H9 (cell line): ENCODE data around the gene PDE4B. TPM values are rescaled to one million over a fixed set of nuclear protein-coding genes. Genes with fewer than 3 reads are reported as not detected.

Source experiments
- DNase-seq: peaks from one replicate; pipeline ENCODE4 v3.0.0-alpha.2; 2017
- H2AFZ ChIP-seq: one replicate; pipeline ENCODE4 v1.6.1; 2013; ENCODE audit warnings: mild to moderate bottlenecking, low read length, control low read depth, moderate library complexity
- H2AK5ac ChIP-seq: 2 replicates; pipeline ENCODE4 v1.6.1; 2013; ENCODE audit warnings: low read length, control low read depth, mixed read lengths; ENCODE audit not compliant: insufficient read length
- H2BK120ac ChIP-seq: one replicate; pipeline ENCODE4 v1.6.1; 2013; ENCODE audit warnings: low read depth, mild to moderate bottlenecking, low read length, control low read depth, inconsistent platforms; ENCODE audit not compliant: poor library complexity, severe bottlenecking
- H2BK12ac ChIP-seq: 2 replicates; pipeline ENCODE4 v1.6.1; 2013; ENCODE audit warnings: low read length, control low read depth, mixed read lengths, low read depth; ENCODE audit not compliant: insufficient read length
- H2BK15ac ChIP-seq: 2 replicates; pipeline ENCODE4 v1.6.1; 2013; ENCODE audit warnings: low read depth, low read length, control low read depth
- H2BK20ac ChIP-seq: one replicate; pipeline ENCODE4 v1.6.1; 2013; ENCODE audit warnings: low read depth, mild to moderate bottlenecking, low read length, control low read depth, inconsistent platforms; ENCODE audit not compliant: poor library complexity, severe bottlenecking
- H2BK5ac ChIP-seq: 2 replicates; pipeline ENCODE4 v1.6.1; 2013; ENCODE audit warnings: low read length, control low read depth, mixed read lengths; ENCODE audit not compliant: insufficient read length
- H3K14ac ChIP-seq: 2 replicates; pipeline ENCODE4 v1.6.1; 2013; ENCODE audit warnings: low read length, control low read depth; ENCODE audit not compliant: insufficient read depth
- H3K18ac ChIP-seq: 2 replicates; pipeline ENCODE4 v1.6.1; 2013; ENCODE audit warnings: low read depth, mild to moderate bottlenecking, mixed read lengths, low read length, control low read depth; ENCODE audit not compliant: insufficient read length
- H3K23ac ChIP-seq: 2 replicates; pipeline ENCODE4 v1.6.1; 2013; ENCODE audit warnings: low read length, control low read depth, mixed read lengths, low read depth; ENCODE audit not compliant: insufficient read length
- H3K23me2 ChIP-seq: 2 replicates; pipeline ENCODE4 v1.6.1; 2013; ENCODE audit warnings: low read depth, mild to moderate bottlenecking, mixed read lengths, low read length, control low read depth; ENCODE audit not compliant: insufficient read length, poor library complexity, severe bottlenecking
- H3K27ac ChIP-seq: 2 replicates; pipeline ENCODE4 v1.5.1; 2013; ENCODE audit warnings: low read length, control low read depth, mixed read lengths, low read depth; ENCODE audit not compliant: insufficient read length
- H3K27me3 ChIP-seq: 2 replicates; pipeline ENCODE4 v1.6.1; 2013; ENCODE audit warnings: low read length, control low read depth, inconsistent platforms; ENCODE audit not compliant: insufficient read depth
- H3K4ac ChIP-seq: 2 replicates; pipeline ENCODE4 v1.6.1; 2013; ENCODE audit warnings: low read depth, mild to moderate bottlenecking, control low read depth, inconsistent platforms, low read length, moderate library complexity
- H3K4me1 ChIP-seq: 2 replicates; pipeline ENCODE4 v1.6.1; 2013; ENCODE audit warnings: low read length, control low read depth, inconsistent platforms; ENCODE audit not compliant: insufficient read depth
- H3K4me2 ChIP-seq: 2 replicates; pipeline ENCODE4 v1.6.1; 2013; ENCODE audit warnings: low read length, control low read depth, mixed read lengths; ENCODE audit not compliant: insufficient read length, insufficient read depth
- H3K56ac ChIP-seq: 2 replicates; pipeline ENCODE4 v1.6.1; 2013; ENCODE audit warnings: low read depth, mild to moderate bottlenecking, mixed read lengths, low read length, control low read depth; ENCODE audit not compliant: insufficient read length
- H3K79me1 ChIP-seq: 2 replicates; pipeline ENCODE4 v1.6.1; 2013; ENCODE audit warnings: low read depth, mild to moderate bottlenecking, moderate library complexity, low read length, control low read depth, inconsistent platforms; ENCODE audit not compliant: insufficient read depth, poor library complexity, severe bottlenecking
- H3K79me2 ChIP-seq: 2 replicates; pipeline ENCODE4 v1.6.1; 2013; ENCODE audit warnings: low read length, control low read depth, inconsistent platforms; ENCODE audit not compliant: insufficient read depth
- H3K9ac ChIP-seq: 2 replicates; pipeline ENCODE4 v1.6.1; 2013; ENCODE audit warnings: low read length, control low read depth, mixed read lengths; ENCODE audit not compliant: insufficient read length; ENCODE audit errors: extremely low read depth
- H3K9me3 ChIP-seq: one replicate; pipeline ENCODE4 v1.6.1; 2013; ENCODE audit warnings: low read depth, low read length, inconsistent platforms; ENCODE audit not compliant: control insufficient read depth
- H3T11ph ChIP-seq: one replicate; pipeline ENCODE4 v1.6.1; 2013; ENCODE audit warnings: mild to moderate bottlenecking, low read length, control low read depth, inconsistent platforms
- H4K20me1 ChIP-seq: one replicate; pipeline ENCODE4 v1.6.1; 2013; ENCODE audit not compliant: control insufficient read depth, insufficient read length, insufficient read depth
- H4K5ac ChIP-seq: 2 replicates; pipeline ENCODE4 v1.6.1; 2013; ENCODE audit warnings: low read depth, mild to moderate bottlenecking, mixed read lengths, low read length, control low read depth; ENCODE audit not compliant: insufficient read length
- H4K8ac ChIP-seq: replicated peaks from 2 replicates; pipeline ENCODE4 v1.6.1; 2013; ENCODE audit warnings: low read length, control low read depth, mixed read lengths, low read depth; ENCODE audit not compliant: insufficient read length
- H4K91ac ChIP-seq: 2 replicates; pipeline ENCODE4 v1.6.1; 2013; ENCODE audit warnings: low read depth, mild to moderate bottlenecking, moderate library complexity, mixed read lengths, low read length, control low read depth; ENCODE audit not compliant: insufficient read length
- H3K27ac Mint-ChIP-seq, 3 experiments: 2 replicates in 2 of 3; 3 replicates in 1 of 3; pipeline ENCODE4 v1.8.0; 2020 to 2021; ENCODE audit warnings: mixed read lengths in 3 of 3, mild to moderate bottlenecking in 1 of 3, moderate library complexity in 1 of 3
- H3K27me3 Mint-ChIP-seq: 2 replicates; pipeline ENCODE4 v1.8.0; 2021; ENCODE audit warnings: low read depth, mild to moderate bottlenecking, moderate library complexity, mixed read lengths
- H3K36me3 Mint-ChIP-seq, 3 experiments: 2 replicates in 2 of 3; 3 replicates in 1 of 3; pipeline ENCODE4 v1.8.0; 2020 to 2021; ENCODE audit warnings: low read depth in 3 of 3, mixed read lengths in 3 of 3; ENCODE audit not compliant: insufficient read depth in 1 of 3
- H3K4me1 Mint-ChIP-seq, 2 experiments: 2 replicates each; pipeline ENCODE4 v1.8.0; 2020; ENCODE audit warnings: mixed read lengths in 2 of 2
- H3K4me3 Mint-ChIP-seq, 2 experiments: 2 replicates in 1 of 2; 3 replicates in 1 of 2; pipeline ENCODE4 v1.8.0; 2020 to 2021; ENCODE audit warnings: mild to moderate bottlenecking in 2 of 2, mixed read lengths in 2 of 2, moderate library complexity in 1 of 2
- H3K9me3 Mint-ChIP-seq, 2 experiments: 2 replicates in 1 of 2; 3 replicates in 1 of 2; pipeline ENCODE4 v1.8.0; 2020; ENCODE audit warnings: mild to moderate bottlenecking in 2 of 2, mixed read lengths in 2 of 2, moderate library complexity in 1 of 2
- CTCF ChIP-seq: fragments of 200-600 bp; sonication (generic); conservative IDR thresholded peaks from 3 replicates; pipeline ENCODE4 v1.8.0; 2021; ENCODE audit warnings: antibody characterized with exemption, mild to moderate bottlenecking
- WGBS: extraction: QIAGEN DNeasy Blood & Tissue Kit; methylation state at CpG from one replicate; pipeline ENCODE4 v1.1.7; 2013; ENCODE audit warnings: missing lambda C conversion rate, low lambda C conversion rate, mixed read lengths; ENCODE audit not compliant: insufficient read length; ENCODE audit errors: extremely low coverage; 5-methylcytosine and 5-hydroxymethylcytosine counted together
- total RNA-seq: library from RNA; stranded (reverse); gene quantifications from 2 replicates; pipeline ENCODE4 v1.2.1, GENCODE V29; 2021

The PDE4B gene
- total RNA-seq, 1 experiment from 2014 or later: 19.8 TPM

GRCh38 chr1:66251546-66251945 is 458.9 kb downstream of the PDE4B start:
- WGBS: no CpG with 5 or more reads among the region's 1 CpG
- H3K9me3 Mint-ChIP-seq: no peaks in the 10 kb centered on the region
- Histone ChIP-seq H2BK120ac (no peak overlapping the region), H3K23ac (no peak overlapping the region), H3K9ac (no peak overlapping the region), H3K4me2 (no peak overlapping the region), H2BK15ac (no peak overlapping the region), H2AK5ac (no peak overlapping the region), H3K27ac (no peak overlapping the region), H4K20me1 (no peaks in the 10 kb centered on the region), H2BK5ac (no peak overlapping the region), H3K79me2 (no peaks in the 10 kb centered on the region), H3K23me2 (no peaks in the 10 kb centered on the region), H3K56ac (no peak overlapping the region), H3K79me1 (no peaks in the 10 kb centered on the region), H3K27me3 (no peaks in the 10 kb centered on the region), H4K8ac (no peak overlapping the region), H2BK12ac (no peak overlapping the region), H2AFZ (no peak overlapping the region), H4K91ac (no peak overlapping the region), H3K4me1 (no peaks in the 10 kb centered on the region; the same call in 1 of the 2 replicates), H2BK20ac (no peak overlapping the region), H3K9me3 (no peaks in the 10 kb centered on the region), H3T11ph (no peak overlapping the region), H3K18ac (no peak overlapping the region), H3K14ac (no peak overlapping the region), H3K4ac (no peak overlapping the region), H4K5ac (no peak overlapping the region)
- H3K27me3 Mint-ChIP-seq: no peaks in the 10 kb centered on the region
- H3K4me3 Mint-ChIP-seq: no peak overlapping the region
- peaks cover 9 to 17% of the 10 kb centered on the region in 2 experiments for H3K4me1 Mint-ChIP-seq
- DNase-seq: peak; percentile 45
- peak overlapping the region in 2 of 3 experiments; percentile 1; a peak in 2 of 7 replicates for H3K27ac Mint-ChIP-seq
- H3K36me3 Mint-ChIP-seq: no peaks in the 10 kb centered on the region
- no peak for TF ChIP-seq CTCF
